Measurements from ENCODE around the gene PXYLP1.
"Not testable (repeated sequence)": the region's sequence is repeated elsewhere in the genome, so short reads cannot be mapped to it uniquely, and the experiment has no call there.

PXYLP1 gene

DNA sequence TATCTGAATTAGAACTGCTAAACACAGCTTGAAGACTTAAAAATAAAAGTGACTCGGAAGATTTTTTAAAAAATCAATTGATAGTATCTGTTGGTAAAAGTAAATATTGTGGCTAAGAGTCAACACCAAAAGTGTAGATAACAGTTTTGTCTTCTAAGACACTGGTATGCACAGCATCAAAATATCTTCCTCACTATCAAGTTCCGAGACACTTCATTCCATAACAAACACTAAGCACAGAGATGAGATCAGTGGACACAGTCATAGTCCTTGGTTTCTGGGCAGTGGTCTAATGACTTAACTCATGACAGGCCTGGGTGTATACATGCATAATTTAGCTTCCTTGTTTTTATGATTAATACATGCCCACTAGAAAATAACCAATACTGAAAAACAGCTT is 63.2 kb downstream of the PXYLP1 start:
- Mint-ChIP-seq H3K27ac (peak overlapping the region in 2 of 3 experiments; percentile 34 to 35), H3K4me3 (no peak overlapping the region), H3K4me1 (peaks cover 22% of the 10 kb centered on the region), H3K27me3 (ENCODE audit: low read depth) (no peaks in the 10 kb centered on the region), H3K9me3 (peaks cover 14% of the 10 kb centered on the region), H3K36me3 (ENCODE audit: low read depth) (peaks cover 42% of the 10 kb centered on the region)
- TF ChIP-seq, protein P1, sequence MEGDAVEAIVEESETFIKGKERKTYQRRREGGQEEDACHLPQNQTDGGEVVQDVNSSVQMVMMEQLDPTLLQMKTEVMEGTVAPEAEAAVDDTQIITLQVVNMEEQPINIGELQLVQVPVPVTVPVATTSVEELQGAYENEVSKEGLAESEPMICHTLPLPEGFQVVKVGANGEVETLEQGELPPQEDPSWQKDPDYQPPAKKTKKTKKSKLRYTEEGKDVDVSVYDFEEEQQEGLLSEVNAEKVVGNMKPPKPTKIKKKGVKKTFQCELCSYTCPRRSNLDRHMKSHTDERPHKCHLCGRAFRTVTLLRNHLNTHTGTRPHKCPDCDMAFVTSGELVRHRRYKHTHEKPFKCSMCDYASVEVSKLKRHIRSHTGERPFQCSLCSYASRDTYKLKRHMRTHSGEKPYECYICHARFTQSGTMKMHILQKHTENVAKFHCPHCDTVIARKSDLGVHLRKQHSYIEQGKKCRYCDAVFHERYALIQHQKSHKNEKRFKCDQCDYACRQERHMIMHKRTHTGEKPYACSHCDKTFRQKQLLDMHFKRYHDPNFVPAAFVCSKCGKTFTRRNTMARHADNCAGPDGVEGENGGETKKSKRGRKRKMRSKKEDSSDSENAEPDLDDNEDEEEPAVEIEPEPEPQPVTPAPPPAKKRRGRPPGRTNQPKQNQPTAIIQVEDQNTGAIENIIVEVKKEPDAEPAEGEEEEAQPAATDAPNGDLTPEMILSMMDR (IDR thresholded peaks at IDR 0.05; ENCODE audit: unreplicated experiment in 3 of 3) = no peak

DNA sequence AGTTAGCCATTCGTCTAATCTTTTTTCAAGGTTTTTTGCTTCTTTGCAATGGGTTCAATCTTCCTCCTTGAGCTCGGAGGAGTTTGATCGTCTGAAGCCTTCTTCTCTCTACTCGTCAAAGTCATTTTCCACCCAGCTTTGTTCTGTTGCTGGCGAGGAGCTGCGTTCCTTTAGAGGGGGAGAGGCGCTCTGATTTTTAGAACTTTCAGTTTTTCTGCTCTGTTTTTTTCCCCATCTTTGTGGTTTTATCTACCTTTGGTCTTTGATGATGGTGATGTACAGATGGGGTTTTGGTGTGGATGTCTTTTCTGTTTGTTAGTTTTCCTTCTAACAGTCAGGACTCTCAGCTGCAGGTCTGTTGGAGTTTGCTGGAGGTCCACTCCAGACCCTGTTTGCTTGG is 68.8 kb downstream of the PXYLP1 start:
- Mint-ChIP-seq H3K9me3 (peaks cover 24% of the 10 kb centered on the region), H3K36me3 (ENCODE audit: low read depth) (peaks cover 24% of the 10 kb centered on the region)
- H3K27me3 Mint-ChIP-seq (ENCODE audit: low read depth); H3K4me1 Mint-ChIP-seq; H3K4me3 Mint-ChIP-seq; H3K27ac Mint-ChIP-seq: not testable (repeated sequence)

DNA sequence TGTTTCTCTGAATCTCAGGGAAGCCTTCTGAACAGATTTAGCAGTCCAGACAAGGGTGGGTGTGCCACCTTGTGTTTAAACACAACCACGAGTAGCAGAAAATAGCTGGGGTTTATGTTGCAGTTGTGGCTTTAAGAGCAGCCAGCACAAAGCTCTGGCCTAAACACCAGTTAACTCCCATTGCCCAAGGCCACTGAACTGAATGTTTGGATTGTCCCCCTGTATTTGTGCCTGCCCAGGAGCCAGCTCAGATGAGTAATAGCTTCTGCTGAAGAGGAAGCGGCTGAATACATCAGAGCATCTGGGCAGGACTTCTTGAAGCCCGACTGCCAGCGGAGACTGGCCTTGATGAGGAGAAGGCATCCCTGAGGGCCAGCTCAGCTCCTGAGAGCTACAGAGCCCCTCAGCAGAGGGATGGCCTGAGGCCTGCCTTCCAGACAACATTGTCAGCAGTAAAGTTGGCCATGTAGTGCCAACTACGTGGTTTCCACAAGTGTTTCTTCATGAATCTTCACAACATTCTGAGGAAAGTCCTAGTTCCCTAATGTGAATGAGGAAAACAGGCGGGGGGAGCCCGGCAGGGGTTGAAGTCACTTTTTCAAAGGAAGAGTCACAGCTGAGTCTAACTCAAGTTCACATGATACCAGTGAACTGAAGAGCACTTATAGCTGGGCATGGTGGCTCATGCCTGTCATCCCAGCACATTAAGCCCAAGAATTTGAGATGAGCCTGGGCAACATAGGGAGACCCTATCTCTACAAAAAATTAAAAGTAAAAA is 70.9 kb downstream of the PXYLP1 start:
- Mint-ChIP-seq H3K9me3 (peaks cover 24% of the 10 kb centered on the region), H3K27ac (no peak overlapping the region), H3K4me3 (no peak overlapping the region), H3K27me3 (ENCODE audit: low read depth) (no peaks in the 10 kb centered on the region), H3K4me1 (no peaks in the 10 kb centered on the region), H3K36me3 (ENCODE audit: low read depth) (peaks cover 18% of the 10 kb centered on the region)
- TF ChIP-seq, protein P1 (IDR thresholded peaks at IDR 0.05; ENCODE audit: unreplicated experiment in 3 of 3) = no peak

DNA sequence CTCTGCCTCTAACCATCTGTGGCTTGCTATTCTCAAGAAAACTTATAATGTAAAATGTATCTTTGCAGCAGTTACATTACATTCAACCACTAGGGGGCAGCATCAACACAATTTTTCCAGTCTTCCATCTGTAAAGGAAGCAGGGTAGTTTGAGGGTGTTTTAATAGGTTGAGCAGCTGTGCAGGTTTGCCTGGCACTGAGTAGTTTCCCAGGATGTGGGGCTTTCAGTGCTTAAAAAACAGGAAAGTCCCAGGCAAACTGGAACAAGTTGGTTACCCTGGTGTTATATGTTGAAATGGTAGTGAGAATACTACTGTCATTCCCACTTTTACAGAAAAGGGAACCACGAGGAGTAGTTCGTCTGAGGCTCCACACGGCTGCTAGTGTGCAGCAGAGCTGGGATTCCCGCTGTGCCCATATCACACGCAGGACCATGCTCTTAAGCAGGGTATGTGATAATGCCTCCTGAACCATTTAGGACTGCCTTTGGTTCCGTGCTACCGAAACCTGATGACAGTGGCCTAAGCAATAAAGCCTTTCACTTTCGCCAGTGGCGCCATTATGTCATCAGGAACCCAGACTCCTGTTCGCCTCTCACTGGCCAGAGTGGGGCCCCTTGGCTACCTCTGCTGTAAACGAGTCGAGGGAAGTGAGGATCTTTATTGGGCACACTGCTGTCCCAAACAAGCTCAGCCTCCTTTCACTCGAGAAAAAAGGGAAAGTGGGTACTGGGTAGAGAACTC is 72.0 kb downstream of the PXYLP1 start:
- peaks cover 17% of the 10 kb centered on the region for H3K9me3 Mint-ChIP-seq
- H3K36me3 Mint-ChIP-seq (ENCODE audit: low read depth) = peaks cover 12% of the 10 kb centered on the region
- H3K27ac Mint-ChIP-seq = peak overlapping the region in 1 of 3 experiments; percentile 8
- no peaks in the 10 kb centered on the region for H3K27me3 Mint-ChIP-seq (ENCODE audit: low read depth)
- H3K4me3 Mint-ChIP-seq = no peak overlapping the region
- no peaks in the 10 kb centered on the region for H3K4me1 Mint-ChIP-seq
- TF ChIP-seq, protein P1 (IDR thresholded peaks at IDR 0.05; ENCODE audit: unreplicated experiment in 3 of 3) = peak; percentile 74 to 88 (median 81)

DNA sequence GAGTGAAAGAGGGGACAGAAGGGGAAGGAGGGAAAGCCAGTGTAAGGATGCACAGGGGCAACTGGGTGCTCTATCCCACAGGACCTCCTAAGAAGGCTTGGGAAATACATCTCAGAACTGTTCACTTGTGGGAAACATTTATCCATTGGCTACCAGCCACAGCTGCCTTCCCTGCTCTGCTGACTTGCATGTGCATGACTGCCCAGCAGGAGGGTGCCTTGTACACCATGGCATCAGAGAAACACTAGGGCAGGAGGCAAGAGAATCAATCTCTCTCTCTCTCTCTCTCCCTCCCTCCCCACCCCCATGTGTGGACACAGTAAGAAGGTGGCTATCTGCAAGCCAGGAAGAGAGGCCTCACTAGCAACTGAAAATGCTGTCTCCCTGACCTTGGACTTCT is 73.8 kb downstream of the PXYLP1 start:
- TF ChIP-seq, protein P1 (IDR thresholded peaks at IDR 0.05; ENCODE audit: unreplicated experiment in 3 of 3) = no peak
- Mint-ChIP-seq H3K4me1 (no peaks in the 10 kb centered on the region), H3K27me3 (ENCODE audit: low read depth) (no peaks in the 10 kb centered on the region), H3K4me3 (no peak overlapping the region), H3K9me3 (peaks cover 4% of the 10 kb centered on the region), H3K27ac (no peak overlapping the region), H3K36me3 (ENCODE audit: low read depth) (peaks cover 5% of the 10 kb centered on the region)

DNA sequence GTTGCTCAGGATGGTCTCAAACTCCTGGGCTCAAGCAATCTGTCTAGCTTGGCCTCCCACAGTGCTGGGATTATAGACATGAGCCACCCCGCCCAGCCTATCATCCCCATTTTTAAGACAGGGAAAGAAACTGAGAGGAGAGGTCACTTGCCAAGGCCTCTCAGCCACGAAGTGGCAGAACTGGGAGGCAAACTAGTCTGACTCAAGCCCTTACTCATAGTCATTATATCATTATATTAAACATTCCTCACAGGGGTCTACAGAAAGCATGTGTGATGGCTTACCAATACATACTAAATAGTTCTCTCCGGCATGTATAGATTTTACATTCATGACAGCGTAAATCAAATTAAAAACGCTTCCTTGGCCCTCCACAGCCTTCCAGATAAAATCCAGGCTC is 74.7 kb downstream of the PXYLP1 start:
- H3K9me3 Mint-ChIP-seq = peaks cover 3% of the 10 kb centered on the region

More for the DNA sequence above, 74.7 kb downstream of the PXYLP1 start:
- Mint-ChIP-seq H3K27me3 (ENCODE audit: low read depth) (no peaks in the 10 kb centered on the region), H3K4me1 (peaks cover under 1% of the 10 kb centered on the region), H3K36me3 (ENCODE audit: low read depth) (peaks cover 3% of the 10 kb centered on the region), H3K4me3 (no peak overlapping the region), H3K27ac (no peak overlapping the region)
- TF ChIP-seq, protein P1 (IDR thresholded peaks at IDR 0.05; ENCODE audit: unreplicated experiment in 3 of 3) = no peak

Data from nephron (organoid).